Bronchial epithelial cell (primary cell): ENCODE results near the gene C11orf68. TPM values are rescaled to one million over a fixed set of nuclear protein-coding genes. Genes with fewer than 3 reads are reported as not detected.

ENCODE experiments used
- DNase-seq: peaks from one replicate; pipeline ENCODE4 v3.0.0-alpha.2; 2010; ENCODE audit warnings: low read depth
- FAIRE-seq: peaks from 2 replicates; lab custom pipeline; 2011; peaks lifted over from hg19 to GRCh38; lab: Jason Lieb, UNC
- H3K27me3 ChIP-seq: 2 replicates; pipeline ENCODE4 v1.5.1; 2011; ENCODE audit warnings: low read length; ENCODE audit not compliant: control insufficient read depth, insufficient read depth
- H3K36me3 ChIP-seq: 2 replicates; pipeline ENCODE4 v1.5.1; 2011; ENCODE audit warnings: low read length; ENCODE audit not compliant: control insufficient read depth, insufficient read depth
- H3K4me3 ChIP-seq: 2 replicates; pipeline ENCODE4 v1.5.1; 2011; ENCODE audit warnings: mild to moderate bottlenecking, low read depth, low read length, control low read depth
- total RNA-seq: library from RNA; depleted of rRNA; stranded (reverse); fragments of >200 nt; gene quantifications from 2 replicates; pipeline ENCODE4 v1.2.1, GENCODE V29; 2014
- TF ChIP-seq, protein P1 (sequence below): IDR thresholded peaks from 2 replicates; pipeline ENCODE4 v1.5.1; 2011; ENCODE audit warnings: mild to moderate bottlenecking, moderate library complexity, low read length, control low read depth, inconsistent platforms; ENCODE audit not compliant: insufficient read depth, severe bottlenecking

Gene C11orf68
- 8.4 and 12.9 TPM in 2 replicates for total RNA-seq

DNA sequence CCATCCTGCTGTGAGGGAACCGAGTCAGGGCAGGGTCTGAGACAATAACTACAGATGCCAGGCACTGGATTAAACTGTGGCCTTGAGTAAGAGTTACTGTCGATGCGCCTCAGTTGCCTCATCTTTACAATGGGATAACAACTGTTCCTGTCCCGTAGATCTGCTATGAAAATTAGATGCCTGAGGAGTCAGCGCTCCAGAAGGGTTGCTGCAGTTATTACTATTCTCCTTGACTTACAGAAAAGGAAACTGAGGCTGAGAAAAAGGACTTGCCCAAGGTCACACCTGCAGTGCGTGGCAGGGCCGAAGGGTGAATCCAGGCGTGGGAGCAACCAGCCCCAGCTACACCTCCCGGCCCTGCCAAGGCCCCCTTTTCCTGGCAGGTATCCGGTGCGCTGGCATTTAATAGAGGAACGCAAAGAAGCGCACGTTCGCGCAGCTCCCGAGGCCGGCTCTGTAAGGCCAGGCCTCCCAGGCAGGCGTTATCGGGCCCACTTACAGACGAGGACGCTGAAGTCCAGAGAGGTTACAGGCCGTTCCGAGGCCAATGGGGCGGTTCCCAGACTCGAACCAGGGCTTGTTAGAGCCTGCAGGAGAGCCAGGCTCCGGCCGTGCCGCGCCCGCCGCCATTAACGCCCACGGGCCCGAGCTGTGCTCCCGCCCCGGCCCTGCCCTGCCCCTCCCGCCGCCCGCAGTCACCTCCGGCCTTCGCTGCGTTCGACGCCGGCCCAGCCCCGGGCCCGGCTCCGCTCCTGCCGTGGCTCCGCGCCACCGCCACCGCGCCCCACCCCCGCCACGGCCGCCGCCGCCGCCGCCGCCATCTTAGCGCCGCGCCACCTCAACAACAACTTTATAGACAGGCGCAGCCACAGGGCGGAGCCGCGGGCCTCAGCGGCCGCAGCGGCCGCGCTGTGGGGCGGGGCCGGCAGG lies at the start of gene C11orf68:
Gene C11orf68 (minus strand): TSS at position 852 of the 930 bp plus-strand sequence. CDS start 31 bp downstream, at position 821.
- no peaks in the 10 kb centered on the region for H3K27me3 ChIP-seq
- DNase-seq, result no peak
- TF ChIP-seq, protein P1, sequence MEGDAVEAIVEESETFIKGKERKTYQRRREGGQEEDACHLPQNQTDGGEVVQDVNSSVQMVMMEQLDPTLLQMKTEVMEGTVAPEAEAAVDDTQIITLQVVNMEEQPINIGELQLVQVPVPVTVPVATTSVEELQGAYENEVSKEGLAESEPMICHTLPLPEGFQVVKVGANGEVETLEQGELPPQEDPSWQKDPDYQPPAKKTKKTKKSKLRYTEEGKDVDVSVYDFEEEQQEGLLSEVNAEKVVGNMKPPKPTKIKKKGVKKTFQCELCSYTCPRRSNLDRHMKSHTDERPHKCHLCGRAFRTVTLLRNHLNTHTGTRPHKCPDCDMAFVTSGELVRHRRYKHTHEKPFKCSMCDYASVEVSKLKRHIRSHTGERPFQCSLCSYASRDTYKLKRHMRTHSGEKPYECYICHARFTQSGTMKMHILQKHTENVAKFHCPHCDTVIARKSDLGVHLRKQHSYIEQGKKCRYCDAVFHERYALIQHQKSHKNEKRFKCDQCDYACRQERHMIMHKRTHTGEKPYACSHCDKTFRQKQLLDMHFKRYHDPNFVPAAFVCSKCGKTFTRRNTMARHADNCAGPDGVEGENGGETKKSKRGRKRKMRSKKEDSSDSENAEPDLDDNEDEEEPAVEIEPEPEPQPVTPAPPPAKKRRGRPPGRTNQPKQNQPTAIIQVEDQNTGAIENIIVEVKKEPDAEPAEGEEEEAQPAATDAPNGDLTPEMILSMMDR, result no peak
- H3K4me3 ChIP-seq, result peak within 1 kb of the TSS; percentile 86
- H3K36me3 ChIP-seq, result peaks cover 10% of the 10 kb centered on the region
- no peak for FAIRE-seq

DNA sequence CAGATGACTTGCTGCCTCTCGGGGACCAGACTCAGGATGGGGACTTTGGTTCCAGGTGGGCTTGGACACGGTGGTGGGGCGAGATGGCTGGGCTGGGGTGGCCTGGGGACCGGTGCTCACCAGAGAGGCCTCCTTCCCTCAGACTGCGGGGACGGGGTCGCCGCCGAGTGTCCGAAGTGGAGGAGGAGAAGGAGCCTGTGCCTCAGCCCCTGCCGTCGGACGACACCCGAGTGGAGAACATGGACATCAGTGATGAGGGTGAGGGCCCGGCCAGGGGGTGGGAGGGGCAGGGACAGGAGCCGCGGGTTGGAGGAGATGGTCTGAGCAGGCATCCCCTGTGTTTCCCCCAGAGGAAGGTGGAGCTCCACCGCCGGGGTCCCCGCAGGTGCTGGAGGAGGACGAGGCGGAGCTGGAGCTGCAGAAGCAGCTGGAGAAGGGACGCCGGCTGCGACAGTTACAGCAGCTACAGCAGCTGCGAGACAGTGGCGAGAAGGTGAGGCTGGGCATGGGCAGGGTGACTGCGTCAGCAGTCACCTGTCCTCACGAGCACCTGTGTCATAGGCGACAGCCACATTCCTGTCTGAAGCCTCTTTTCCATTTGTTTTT lies 48.6 kb upstream of the C11orf68 start:
- Histone ChIP-seq H3K36me3 (peaks cover 35% of the 10 kb centered on the region), H3K4me3 (no peak overlapping the region), H3K27me3 (no peaks in the 10 kb centered on the region)
- TF ChIP-seq, protein P1, result no peak
- FAIRE-seq (no peak), DNase-seq (no peak)

DNA sequence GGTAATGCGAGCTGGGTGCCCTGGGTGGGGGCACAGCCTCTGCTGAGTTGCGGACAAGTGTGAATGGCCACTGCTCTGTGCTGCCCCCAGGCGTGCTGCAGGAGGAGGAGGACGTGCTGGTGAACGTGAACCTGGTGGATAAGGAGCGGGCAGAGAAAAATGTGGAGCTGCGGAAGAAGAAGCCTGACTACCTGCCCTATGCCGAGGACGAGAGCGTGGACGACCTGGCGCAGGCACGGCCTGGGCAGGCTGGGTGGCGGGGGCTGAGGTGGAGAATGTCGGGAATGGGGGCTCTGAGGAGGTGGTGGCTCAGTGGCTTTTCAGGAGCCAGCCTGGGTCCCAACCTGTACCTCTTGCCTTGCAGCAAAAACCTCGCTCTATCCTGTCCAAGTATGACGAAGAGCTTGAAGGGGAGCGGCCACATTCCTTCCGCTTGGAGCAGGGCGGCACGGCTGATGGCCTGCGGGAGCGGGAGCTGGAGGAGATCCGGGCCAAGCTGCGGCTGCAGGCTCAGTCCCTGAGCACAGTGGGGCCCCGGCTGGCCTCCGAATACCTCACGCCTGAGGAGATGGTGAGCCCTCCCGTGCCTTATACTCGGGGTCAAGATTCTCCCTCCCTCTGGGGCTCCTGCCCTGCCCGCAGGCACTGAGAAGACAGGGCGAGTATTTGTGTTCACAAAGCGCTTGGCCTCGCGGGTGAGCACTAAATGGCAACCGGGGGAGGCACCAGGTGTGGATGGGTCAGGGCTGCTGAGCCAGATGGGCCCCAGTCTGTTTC lies 47.3 kb upstream of the C11orf68 start:
- FAIRE-seq, result no peak
- no peak for DNase-seq
- Histone ChIP-seq H3K4me3 (no peak overlapping the region), H3K27me3 (no peaks in the 10 kb centered on the region), H3K36me3 (peaks cover 35% of the 10 kb centered on the region)
- TF ChIP-seq, protein P1, result no peak

DNA sequence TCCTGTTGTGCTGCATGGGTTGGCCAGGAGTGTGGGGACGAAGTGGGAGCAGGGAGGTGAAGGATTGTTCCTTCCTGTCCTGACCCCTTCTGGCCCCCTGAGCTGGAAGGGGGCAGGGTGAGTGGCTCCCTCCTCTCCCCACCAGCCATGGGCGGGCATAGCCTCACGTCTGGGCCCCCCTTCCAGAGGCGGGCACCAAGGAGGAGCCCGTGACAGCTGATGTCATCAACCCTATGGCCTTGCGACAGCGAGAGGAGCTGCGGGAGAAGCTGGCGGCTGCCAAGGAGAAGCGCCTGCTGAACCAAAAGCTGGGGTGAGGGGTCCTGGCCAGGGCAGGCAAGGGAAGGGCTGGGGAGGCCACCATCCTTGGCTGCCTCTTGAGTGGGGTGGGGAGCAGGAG lies 46.0 kb upstream of the C11orf68 start:
- H3K36me3 ChIP-seq, result peaks cover 35% of the 10 kb centered on the region
- DNase-seq (no peak), FAIRE-seq (no peak)
- TF ChIP-seq, protein P1, result no peak
- no peak overlapping the region for H3K4me3 ChIP-seq
- H3K27me3 ChIP-seq, result no peaks in the 10 kb centered on the region

DNA sequence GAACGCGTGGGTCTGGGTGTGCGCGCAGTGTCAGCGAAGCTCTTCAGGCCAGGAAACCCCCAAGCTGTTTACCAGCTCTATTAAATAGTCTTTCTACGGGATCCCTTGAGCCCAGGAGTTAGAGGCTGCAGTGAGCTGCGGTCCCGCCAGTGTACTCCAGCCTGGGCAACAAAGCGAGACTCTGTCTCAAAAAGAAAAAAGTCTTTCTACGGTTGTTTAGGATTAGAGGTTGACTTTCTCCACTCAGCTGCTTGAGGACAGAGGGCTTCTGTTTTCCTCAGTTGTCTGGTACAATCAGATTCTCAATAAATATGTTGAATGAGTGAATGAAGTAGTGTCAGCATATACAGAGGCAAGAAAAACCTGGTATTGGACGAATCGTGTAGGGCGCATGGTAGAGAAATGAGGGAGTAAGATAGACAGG lies 43.3 kb upstream of the C11orf68 start:
- H3K4me3 ChIP-seq, result peak overlapping the region; percentile 79
- H3K36me3 ChIP-seq, result peaks cover 26% of the 10 kb centered on the region
- FAIRE-seq (no peak), DNase-seq (no peak)
- TF ChIP-seq, protein P1, result no peak
- no peaks in the 10 kb centered on the region for H3K27me3 ChIP-seq
